H1 (cell line): Measurements from ENCODE around the gene CELF5. TPM values are rescaled to one million over a fixed set of nuclear protein-coding genes. Genes with fewer than 3 reads are reported as not detected.

Experiments used
- CTCF ChIA-PET: fragments of 300-600 bp; sonication (Branson Sonifier 250); formaldehyde crosslinking; loops from one replicate; lab custom pipeline; 2021; ENCODE audit not compliant: partially characterized antibody; lab: Charles Lee
- POLR2A ChIA-PET: fragments of 300-600 bp; sonication (Branson Sonifier 250); formaldehyde crosslinking; loops from one replicate; lab custom pipeline; 2021; ENCODE audit warnings: inconsistent platforms; ENCODE audit not compliant: partially characterized antibody; lab: Charles Lee
- DNase-seq, 2 experiments: peaks; one replicate each; pipeline versions ENCODE4 v3.0.0 to v3.0.0-alpha.2; 2010 to 2022; ENCODE audit warnings: low spot score in 2 of 2, low read depth in 1 of 2, mixed read lengths in 1 of 2
- FAIRE-seq: peaks from 2 replicates; lab custom pipeline; 2011; peaks lifted over from hg19 to GRCh38; lab: Jason Lieb, UNC
- H2AFZ ChIP-seq: 2 replicates; pipeline ENCODE4 v1.8.1; 2012; ENCODE audit warnings: low read length, inconsistent platforms
- H2AK5ac ChIP-seq: 2 replicates; pipeline ENCODE4 v1.6.1; 2013; ENCODE audit warnings: low read depth, low read length
- H2BK120ac ChIP-seq: replicated peaks from 2 replicates; pipeline ENCODE3; 2013; ENCODE audit warnings: low read depth, low read length, inconsistent platforms
- H2BK12ac ChIP-seq: 2 replicates; pipeline ENCODE4 v1.6.1; 2013; ENCODE audit warnings: low read depth, low read length
- H2BK15ac ChIP-seq: 2 replicates; pipeline ENCODE4 v1.6.1; 2013; ENCODE audit warnings: low read length
- H2BK20ac ChIP-seq: 2 replicates; pipeline ENCODE4 v1.6.1; 2013; ENCODE audit warnings: low read length
- H2BK5ac ChIP-seq: 2 replicates; pipeline ENCODE4 v1.6.1; 2013; ENCODE audit warnings: low read depth, low read length
- H3K14ac ChIP-seq: 2 replicates; pipeline ENCODE4 v1.6.1; 2013; ENCODE audit warnings: inconsistent platforms; ENCODE audit not compliant: insufficient read length
- H3K18ac ChIP-seq: 2 replicates; pipeline ENCODE4 v1.6.1; 2013; ENCODE audit warnings: low read length; ENCODE audit errors: extremely low read depth
- H3K23ac ChIP-seq: 2 replicates; pipeline ENCODE4 v1.6.1; 2013; ENCODE audit warnings: inconsistent platforms; ENCODE audit not compliant: insufficient read length
- H3K23me2 ChIP-seq: 2 replicates; pipeline ENCODE4 v1.6.1; 2013; ENCODE audit warnings: low read depth, low read length
- H3K27ac ChIP-seq: 2 replicates; pipeline ENCODE4 v1.6.1; 2011; ENCODE audit warnings: low read depth, low read length, inconsistent platforms
- H3K27me3 ChIP-seq, 4 experiments: replicated peaks in 1 of 4; 1 replicate in 1 of 4; 2 replicates in 3 of 4; pipeline versions ENCODE4 v1.6.1 to v1.8.1; 2011 to 2013; ENCODE audit warnings: low read length in 3 of 4, mild to moderate bottlenecking in 3 of 4, inconsistent platforms in 2 of 4, mixed read lengths in 2 of 4, moderate library complexity in 1 of 4; ENCODE audit not compliant: control insufficient read depth in 3 of 4, insufficient read depth in 3 of 4; ENCODE audit errors: extremely low read depth in 1 of 4
- H3K36me3 ChIP-seq, 4 experiments: 2 replicates each; pipeline versions ENCODE4 v1.6.1 to v1.8.1; 2011 to 2013; ENCODE audit warnings: mild to moderate bottlenecking in 4 of 4, low read length in 3 of 4, moderate library complexity in 2 of 4, control low read depth in 1 of 4, inconsistent platforms in 1 of 4; ENCODE audit not compliant: insufficient read depth in 4 of 4, control insufficient read depth in 2 of 4
- H3K4ac ChIP-seq: replicated peaks from 2 replicates; pipeline ENCODE3; 2013; ENCODE audit warnings: low read length, low read depth, mixed read lengths, inconsistent platforms; ENCODE audit not compliant: insufficient read length
- H3K4me1 ChIP-seq, 4 experiments: replicated peaks in 1 of 4; 1 replicate in 1 of 4; 2 replicates in 3 of 4; pipeline versions ENCODE4 v1.6.1 to v1.8.1; 2011 to 2013; ENCODE audit warnings: low read length in 3 of 4, inconsistent platforms in 2 of 4, mixed read lengths in 1 of 4; ENCODE audit not compliant: insufficient read depth in 4 of 4, control insufficient read depth in 3 of 4
- H3K4me2 ChIP-seq, 2 experiments: 2 replicates each; pipeline versions ENCODE4 v1.6.1 to v1.8.1; 2011 to 2013; ENCODE audit warnings: low read depth in 2 of 2, low read length in 2 of 2, control low read depth in 1 of 2, inconsistent platforms in 1 of 2, mild to moderate bottlenecking in 1 of 2; ENCODE audit not compliant: insufficient read depth in 1 of 2
- H3K4me3 ChIP-seq, 4 experiments: fragments of 200-600, 300-600 bp in 1 of 4; sonication (generic), shearing (Covaris generic), sonication (Bioruptor Twin) in 1 of 4; 2 replicates each; pipeline versions ENCODE4 v1.5.1 to v1.8.1; 2011 to 2016; ENCODE audit warnings: low read length in 4 of 4, low read depth in 3 of 4, control low read depth in 2 of 4, inconsistent platforms in 2 of 4, mild to moderate bottlenecking in 2 of 4, mixed read lengths in 1 of 4, moderate library complexity in 1 of 4; ENCODE audit not compliant: insufficient read depth in 2 of 4; ENCODE audit errors: extremely low read depth in 1 of 4
- H3K56ac ChIP-seq: replicated peaks from 2 replicates; pipeline ENCODE3; 2013; ENCODE audit warnings: low read depth, mild to moderate bottlenecking, mixed read lengths, low read length, inconsistent platforms; ENCODE audit not compliant: insufficient read length
- H3K79me1 ChIP-seq: 2 replicates; pipeline ENCODE4 v1.6.1; 2013; ENCODE audit warnings: low read depth, low read length, control low read depth
- H3K79me2 ChIP-seq, 2 experiments: 2 replicates each; pipeline versions ENCODE4 v1.6.1 to v1.8.1; 2012 to 2013; ENCODE audit warnings: low read length in 2 of 2, mild to moderate bottlenecking in 2 of 2, inconsistent platforms in 1 of 2; ENCODE audit not compliant: insufficient read depth in 2 of 2, control insufficient read depth in 1 of 2
- H3K9ac ChIP-seq, 4 experiments: replicated peaks in 1 of 4; 1 replicate in 1 of 4; 2 replicates in 3 of 4; pipeline versions ENCODE4 v1.6.1 to v1.8.1; 2011 to 2013; ENCODE audit warnings: low read depth in 3 of 4, low read length in 3 of 4, control low read depth in 2 of 4, mild to moderate bottlenecking in 2 of 4, moderate library complexity in 2 of 4, inconsistent platforms in 1 of 4; ENCODE audit errors: extremely low read depth in 1 of 4
- H3K9me3 ChIP-seq, 2 experiments: 2 replicates each; pipeline versions ENCODE4 v1.6.1 to v1.8.1; 2012 to 2013; ENCODE audit warnings: mild to moderate bottlenecking in 2 of 2, moderate library complexity in 2 of 2, control low read depth in 1 of 2, inconsistent platforms in 1 of 2, low read depth in 1 of 2, low read length in 1 of 2, mixed read lengths in 1 of 2; ENCODE audit not compliant: insufficient read depth in 2 of 2
- H4K20me1 ChIP-seq, 2 experiments: replicated peaks in 1 of 2; 2 replicates each; pipeline versions ENCODE3 to v1.8.1; 2011 to 2013; ENCODE audit warnings: inconsistent platforms in 2 of 2, low read length in 2 of 2, mild to moderate bottlenecking in 1 of 2; ENCODE audit not compliant: insufficient read depth in 2 of 2, control insufficient read depth in 1 of 2
- H4K5ac ChIP-seq: 2 replicates; pipeline ENCODE4 v1.6.1; 2013; ENCODE audit warnings: low read length, low read depth, mixed read lengths, inconsistent platforms; ENCODE audit not compliant: insufficient read length
- H4K8ac ChIP-seq: 2 replicates; pipeline ENCODE4 v1.8.0; 2013; ENCODE audit warnings: mild to moderate bottlenecking, moderate library complexity, low read length, inconsistent platforms; ENCODE audit not compliant: insufficient read depth; ENCODE audit errors: extremely low read depth
- H4K91ac ChIP-seq: replicated peaks from 2 replicates; pipeline ENCODE3; 2013; ENCODE audit warnings: low read length, mixed read lengths, inconsistent platforms; ENCODE audit not compliant: insufficient read length
- CHD2 ChIP-seq: IDR thresholded peaks from 2 replicates; pipeline ENCODE4 v1.6.1; 2012; ENCODE audit warnings: low read length, improper control_type of control experiment
- CTBP2 ChIP-seq: IDR thresholded peaks from 2 replicates; pipeline ENCODE4 v1.7.0; 2011; ENCODE audit warnings: borderline replicate concordance, mild to moderate bottlenecking, moderate library complexity, mixed read lengths, low read length; ENCODE audit not compliant: insufficient read depth, insufficient read length
- EP300 ChIP-seq, 2 experiments: IDR thresholded peaks; 1 replicate in 1 of 2; 2 replicates in 1 of 2; pipeline ENCODE4 v1.6.1; 2011 to 2012; ENCODE audit warnings: low read depth in 2 of 2, low read length in 2 of 2, mild to moderate bottlenecking in 2 of 2, borderline replicate concordance in 1 of 2, inconsistent platforms in 1 of 2, moderate library complexity in 1 of 2
- NANOG ChIP-seq: IDR thresholded peaks from 2 replicates; pipeline ENCODE4 v1.6.1; 2011; ENCODE audit warnings: low read length, low read depth, mild to moderate bottlenecking, inconsistent platforms; ENCODE audit not compliant: insufficient read depth, poor library complexity, severe bottlenecking
- PHF8 ChIP-seq: fragments of 200-600 bp; sonication (generic); conservative IDR thresholded peaks from 2 replicates; pipeline ENCODE4 v1.7.1; 2012; ENCODE audit warnings: low read depth, mild to moderate bottlenecking, inconsistent platforms, low read length, moderate library complexity
- RNF2 ChIP-seq: fragments of 200-900, 300-1000 bp; sonication (generic); IDR thresholded peaks from 2 replicates; pipeline ENCODE4 v1.7.1; 2016; ENCODE audit warnings: borderline replicate concordance, low read depth, mild to moderate bottlenecking, antibody characterized with exemption, low read length; ENCODE audit not compliant: poor library complexity, severe bottlenecking; ENCODE audit errors: missing control alignments
- SIX5 ChIP-seq: IDR thresholded peaks from 2 replicates; pipeline ENCODE4 v1.6.1; 2011; ENCODE audit warnings: mild to moderate bottlenecking, low read depth, low read length
- ZNF274 ChIP-seq: IDR thresholded peaks from 2 replicates; pipeline ENCODE4 v1.7.0; 2012; ENCODE audit warnings: low read length, borderline replicate concordance; ENCODE audit errors: extremely low read depth
- WGBS, 2 experiments: shearing (Covaris generic) in 1 of 2; methylation state at CpG; one replicate each; pipeline versions ENCODE4 v1.1.6 to v1.1.7; 2013 to 2015; ENCODE audit warnings: low lambda C conversion rate in 2 of 2, mixed read lengths in 2 of 2, inconsistent platforms in 1 of 2, low coverage in 1 of 2, missing lambda C conversion rate in 1 of 2; ENCODE audit not compliant: insufficient replicate concordance in 2 of 2, insufficient coverage in 1 of 2, insufficient read length in 1 of 2; ENCODE audit errors: extremely low coverage in 1 of 2, missing lambda C conversion rate in 1 of 2; 5-methylcytosine and 5-hydroxymethylcytosine counted together
- polyA plus RNA-seq, 7 experiments: library from polyadenylated mRNA; depleted of rRNA in 3 of 7; stranded (reverse) in 5 of 7; unstranded in 2 of 7; fragments of >200 nt in 5 of 7; fragments of 200-250 nt in 2 of 7; gene quantifications; 1 replicate in 5 of 7; 2 replicates in 1 of 7; 4 replicates in 1 of 7; pipeline versions ENCODE4 v1.2.1 to v1.2.3, GENCODE V29; 2011 to 2013; ENCODE audit warnings: missing spikeins in 2 of 7, mixed read lengths in 2 of 7
- total RNA-seq: library from RNA; stranded (reverse); fragmentation: NEBNext Ultra II Directional; extraction: Animal tissue kit (Norgen Biotek cat#: 25700); gene quantifications from 2 replicates; pipeline ENCODE4 v1.2.1, GENCODE V29; 2021

Gene CELF5
- total and polyA plus RNA-seq, 2 of the 8 experiments (the other 6 are each of a cell fraction or from before 2014, with no cell fraction given), result 9.8 to 15.0 TPM

DNA sequence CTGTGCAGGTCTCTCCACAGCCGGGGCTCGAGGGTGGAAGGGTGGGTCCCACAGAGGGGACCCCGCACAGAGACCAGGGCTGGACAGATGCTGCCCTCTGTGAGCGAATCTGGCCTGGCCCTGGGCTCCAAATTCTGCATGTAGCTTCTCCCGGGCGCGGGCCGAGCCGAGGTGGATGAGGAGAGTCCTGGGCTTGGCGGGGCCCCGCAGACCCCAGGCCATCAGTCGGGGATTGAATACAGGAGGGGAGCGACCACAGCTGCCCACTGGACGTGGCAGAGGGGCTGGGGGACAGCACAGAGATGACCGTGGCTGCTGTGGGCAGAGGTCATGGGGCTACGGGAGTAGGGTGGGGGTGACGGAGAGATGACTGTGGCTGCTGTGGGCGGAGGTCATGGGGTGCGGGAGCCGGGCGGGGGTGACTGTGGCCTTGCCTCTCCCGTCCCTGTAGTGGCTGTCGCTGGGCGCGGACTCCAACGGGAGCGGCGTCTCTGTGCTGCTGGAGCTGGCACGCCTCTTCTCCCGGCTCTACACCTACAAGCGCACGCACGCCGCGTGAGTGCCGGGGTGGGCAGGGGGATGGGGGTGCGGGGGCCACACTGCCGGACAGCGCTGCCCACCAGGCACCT, 23.3 kb upstream of the CELF5 start:
- FAIRE-seq, result no peak
- no peaks in the 10 kb centered on the region for H3K23me2 ChIP-seq
- no peak for DNase-seq
- no peak for TF ChIP-seq PHF8
- TF ChIP-seq CHD2, result no peak
- TF ChIP-seq EP300 (IDR thresholded peaks at IDR 0.05; ENCODE audit: borderline replicate concordance in 1 of 2, low read depth in 2 of 2, low read length in 2 of 2), result no peak
- TF ChIP-seq ZNF274, result no peak
- TF ChIP-seq RNF2, result no peak
- no peak for TF ChIP-seq CTBP2
- TF ChIP-seq SIX5, result no peak
- TF ChIP-seq NANOG, result no peak
- H4K5ac ChIP-seq, result no peak overlapping the region
- ChIA-PET CTCF (no interaction called here), POLR2A (interaction anchor here (1.6 kb wide), 1 partner anchor 17 kb away, joined by 5 read pairs; no protein-coding TSS in a partner anchor)
- H2AK5ac ChIP-seq, result no peak overlapping the region
- no peak overlapping the region for H3K56ac ChIP-seq
- no peak overlapping the region for H3K9ac ChIP-seq
- no peak overlapping the region for H4K8ac ChIP-seq
- H3K79me1 ChIP-seq, result no peaks in the 10 kb centered on the region
- H2BK20ac ChIP-seq, result no peak overlapping the region
- H3K4me3 ChIP-seq, result no peak overlapping the region
- H3K27me3 ChIP-seq, result no peaks in the 10 kb centered on the region
- H2BK15ac ChIP-seq, result no peak overlapping the region
- no peaks in the 10 kb centered on the region for H3K4me1 ChIP-seq
- H2BK120ac ChIP-seq, result no peak overlapping the region
- H2BK5ac ChIP-seq, result no peak overlapping the region
- 92% methylated on average over 38 of the region's 39 CpGs; no CpG with 5 or more reads in 1 of the 2 experiments for WGBS, 2 experiments
- H3K27ac ChIP-seq, result no peak overlapping the region
- no peaks in the 10 kb centered on the region for H3K79me2 ChIP-seq
- no peak overlapping the region for H3K14ac ChIP-seq
- no peak overlapping the region for H2AFZ ChIP-seq
- H2BK12ac ChIP-seq, result no peak overlapping the region
- peaks cover 4 to 11% of the 10 kb centered on the region in 2 experiments for H4K20me1 ChIP-seq
- H3K4ac ChIP-seq, result no peak overlapping the region
- H4K91ac ChIP-seq, result no peak overlapping the region
- no peak overlapping the region for H3K18ac ChIP-seq
- peaks cover 0 to 40% (median 13%) of the 10 kb centered on the region in 4 experiments; a peak in 5 of 8 replicates for H3K36me3 ChIP-seq
- no peak overlapping the region for H3K23ac ChIP-seq
- no peaks in the 10 kb centered on the region for H3K9me3 ChIP-seq
- H3K4me2 ChIP-seq, result no peak overlapping the region
